22Rv1 (cell line): Measurements from ENCODE around the gene CCDC81.

Experiments used
- H3K27ac ChIP-seq: fragments of 450-650 bp; 2 replicates; pipeline ENCODE4 v1.5.1; 2017
- CTCF ChIP-seq: fragments of 450-650 bp; IDR thresholded peaks from 2 replicates; pipeline ENCODE4 v1.5.1; 2017; ENCODE audit warnings: mild to moderate bottlenecking
- ZFX ChIP-seq: fragments of 450-650 bp; IDR thresholded peaks from 2 replicates; pipeline ENCODE4 v1.6.1; 2017; ENCODE audit warnings: antibody characterized with exemption, borderline replicate concordance

Gene CCDC81

GRCh38 chr11:86440843-86441242 is 66.2 kb downstream of the CCDC81 start:
- H3K27ac ChIP-seq: no peak overlapping the region
- TF ChIP-seq ZFX (no peak), CTCF (no peak)

- no peak for TF ChIP-seq CTCF
- no peak for TF ChIP-seq ZFX
- H3K27ac ChIP-seq: no peak overlapping the region
Observed at GRCh38 chr11:86442420-86442819, 67.7 kb downstream of the CCDC81 start.

GRCh38 chr11:86442827-86443226 is 68.1 kb downstream of the CCDC81 start:
- TF ChIP-seq ZFX: no peak
- no peak for TF ChIP-seq CTCF
- no peak overlapping the region for H3K27ac ChIP-seq

GRCh38 chr11:86443415-86443814 is 68.7 kb downstream of the CCDC81 start:
- H3K27ac ChIP-seq: no peak overlapping the region
- no peak for TF ChIP-seq ZFX
- no peak for TF ChIP-seq CTCF

- H3K27ac ChIP-seq: no peak overlapping the region
- no peak for TF ChIP-seq ZFX
- no peak for TF ChIP-seq CTCF
Observed at GRCh38 chr11:86444981-86445380, 70.3 kb downstream of the CCDC81 start.

- no peak overlapping the region for H3K27ac ChIP-seq
- TF ChIP-seq ZFX (no peak), CTCF (no peak)
Observed at GRCh38 chr11:86446163-86446923, 71.7 kb downstream of the CCDC81 start.

- no peak for TF ChIP-seq CTCF
- H3K27ac ChIP-seq: no peak overlapping the region
Observed at GRCh38 chr11:86446924-86447285, 72.2 kb downstream of the CCDC81 start.
